A549 (cell line): ENCODE results near the gene LRRC8A. TPM values are rescaled to one million over a fixed set of nuclear protein-coding genes. Genes with fewer than 3 reads are reported as not detected.
"Not testable (repeated sequence)": the region's sequence is repeated elsewhere in the genome, so short reads cannot be mapped to it uniquely, and the experiment has no call there.

Experiments used
- ATAC-seq, 2 experiments: fragments of 200-7000 bp in 1 of 2; fragments of >200 bp in 1 of 2; cut with Nextera tagmentation in 1 of 2; cut with Tn5 transposase in 1 of 2; 3 replicates each; pipeline versions ENCODE4 v1.8.0 to v1.9.1; 2018 to 2020; ENCODE audit warnings: mild to moderate bottlenecking in 1 of 2, moderate library complexity in 1 of 2
- CTCF ChIA-PET: fragments of 300-600 bp; sonication (Branson Sonifier 250); formaldehyde crosslinking; extraction: SDS; loops from one replicate; lab custom pipeline; 2021; ENCODE audit warnings: antibody characterized with exemption, inconsistent platforms; lab: Yijun Ruan, JAX
- POLR2A ChIA-PET: fragments of 350-600 bp; formaldehyde crosslinking; extraction: SDS; loops from one replicate; lab custom pipeline; 2021; ENCODE audit warnings: antibody characterized with exemption, inconsistent platforms; lab: Yijun Ruan, JAX
- DNase-seq, 2 experiments: peaks; one replicate each; pipeline versions ENCODE4 v3.0.0 to v3.0.0-alpha.2; 2011 to 2016; ENCODE audit warnings: low read depth in 1 of 2, low spot score in 1 of 2
- FAIRE-seq: peaks from 2 replicates; lab custom pipeline; 2011; peaks lifted over from hg19 to GRCh38; lab: Jason Lieb, UNC
- H3K27ac ChIP-seq, 2 experiments: fragments of >200 bp; sonication (Bioruptor Twin); formaldehyde crosslinking; 3 replicates each; pipeline ENCODE4 v1.5.1; 2016 to 2017
- H3K4me1 ChIP-seq: fragments of >200 bp; sonication (Bioruptor Twin); formaldehyde crosslinking; 3 replicates; pipeline ENCODE4 v1.6.1; 2016
- H3K4me2 ChIP-seq: fragments of >200 bp; sonication (Bioruptor Twin); formaldehyde crosslinking; 3 replicates; pipeline ENCODE4 v1.6.1; 2016
- H3K4me3 ChIP-seq: fragments of >200 bp; sonication (Bioruptor Twin); formaldehyde crosslinking; 3 replicates; pipeline ENCODE4 v1.5.1; 2016
- H3K9me3 ChIP-seq: fragments of >200 bp; sonication (Bioruptor Twin); formaldehyde crosslinking; 3 replicates; pipeline ENCODE4 v1.6.1; 2016
- CTCF ChIP-seq: fragments of >200 bp; sonication (Bioruptor Twin); formaldehyde crosslinking; IDR thresholded peaks from 3 replicates; pipeline ENCODE4 v1.5.1; 2016
- EHF ChIP-seq: fragments of 250-450 bp; sonication (Bioruptor Pico); IDR thresholded peaks from 2 replicates; pipeline ENCODE4 v1.5.0; 2020; ENCODE audit warnings: mild to moderate bottlenecking
- FOXS1 ChIP-seq: fragments of 250-450 bp; sonication (Bioruptor Pico); IDR thresholded peaks from 2 replicates; pipeline ENCODE4 v1.5.0; 2020; ENCODE audit warnings: mild to moderate bottlenecking, moderate library complexity
- RAD21 ChIP-seq, 2 experiments: fragments of >200 bp in 1 of 2; sonication (Bioruptor Twin) in 1 of 2; formaldehyde crosslinking in 1 of 2; IDR thresholded peaks in 1 of 2; conservative IDR thresholded peaks in 1 of 2; 2 replicates in 1 of 2; 3 replicates in 1 of 2; pipeline ENCODE4 v1.6.1; 2012 to 2018; ENCODE audit warnings: inconsistent platforms in 1 of 2
- SMC3 ChIP-seq: fragments of >200 bp; sonication (Bioruptor Twin); formaldehyde crosslinking; IDR thresholded peaks from 3 replicates; pipeline ENCODE4 v1.6.1; 2018; ENCODE audit warnings: inconsistent platforms
- SREBF2 ChIP-seq: fragments of 450-650 bp; IDR thresholded peaks from 2 replicates; pipeline ENCODE4 v1.6.1; 2014; ENCODE audit warnings: mild to moderate bottlenecking, moderate library complexity
- WGBS: methylation state at CpG from one replicate; pipeline ENCODE4 v1.1.6; 2017; ENCODE audit errors: missing lambda C conversion rate; 5-methylcytosine and 5-hydroxymethylcytosine counted together
- polyA plus RNA-seq, 4 experiments: library from polyadenylated mRNA; depleted of rRNA in 3 of 4; stranded (reverse); fragments of >200 nt; fragmentation: RNase III in 1 of 4; extraction: RNeasy Plus Mini Kit Qiagen cat#74134 plus additional on column Dnase treatment in 1 of 4; gene quantifications; 2 replicates in 3 of 4; 3 replicates in 1 of 4; pipeline ENCODE4 v1.2.3, GENCODE V29; 2011 to 2017

The LRRC8A gene
- polyA plus RNA-seq, 2 of the 4 experiments (the other 2 are of a cell fraction), result 22.9 to 25.9 TPM

GRCh38 chr9:128847803-128848202 is 34.1 kb upstream of the LRRC8A start (continued):
- TF ChIP-seq FOXS1 (CRISPR knock-in tag) (no peak), SREBF2 (no peak), EHF (CRISPR knock-in tag) (no peak)

- FAIRE-seq, result not testable (repeated sequence)
- CTCF ChIA-PET, result interaction anchor here (0.7 to 6.6 kb wide), 9 partner anchors 12 to 146 kb away, joined by 3 to 50 read pairs (median 5); no protein-coding TSS in a partner anchor
Observed at GRCh38 chr9:128851024-128851423, 30.9 kb upstream of the LRRC8A start.

GRCh38 chr9:128851779-128852600 is 29.9 kb upstream of the LRRC8A start:
- H3K27ac ChIP-seq, FAIRE-seq, POLR2A ChIA-PET, H3K4me2 ChIP-seq, H3K4me1 ChIP-seq, H3K4me3 ChIP-seq: not testable (repeated sequence)
- TF ChIP-seq RAD21 (conservative IDR thresholded peaks at IDR 0.05 in 1 of 2, IDR thresholded peaks at IDR 0.05 in 1 of 2), result peak; percentile 66 to 76
- peak; percentile 47 for TF ChIP-seq CTCF
- peak; percentile 53 for TF ChIP-seq SMC3
- H3K9me3 ChIP-seq, result peaks cover 33% of the 10 kb centered on the region
- peak; percentile 54 to 64; a peak in 4 of 6 replicates for ATAC-seq
- peak in 1 of 2 experiments; percentile 67 for DNase-seq
- WGBS, result 64% methylated on average over 10 of the region's 10 CpGs
- CTCF ChIA-PET, result interaction anchor here (0.5 to 6.6 kb wide), 25 partner anchors 9 to 162 kb away, joined by 3 to 50 read pairs (median 4); no protein-coding TSS in a partner anchor

More at GRCh38 chr9:128851024-128851423, 30.9 kb upstream of the LRRC8A start:
- H3K27ac ChIP-seq, H3K4me2 ChIP-seq, ATAC-seq, H3K4me3 ChIP-seq, DNase-seq, POLR2A ChIA-PET, H3K4me1 ChIP-seq: not testable (repeated sequence)
- 96% methylated on average over 10 of the region's 10 CpGs for WGBS
- H3K9me3 ChIP-seq, result peaks cover 33% of the 10 kb centered on the region

- H3K9me3 ChIP-seq, result peaks cover 32% of the 10 kb centered on the region
- DNase-seq, H3K27ac ChIP-seq, POLR2A ChIA-PET, ATAC-seq, H3K4me2 ChIP-seq, FAIRE-seq, H3K4me3 ChIP-seq, H3K4me1 ChIP-seq: not testable (repeated sequence)
- 79% methylated on average over 2 of the region's 2 CpGs for WGBS
- CTCF ChIA-PET, result interaction anchor here (0.6 to 6.6 kb wide), 23 partner anchors 9 to 161 kb away, joined by 3 to 50 read pairs (median 4); no protein-coding TSS in a partner anchor
Observed at GRCh38 chr9:128852646-128853045, 29.3 kb upstream of the LRRC8A start.

GRCh38 chr9:128854454-128854853 is 27.5 kb upstream of the LRRC8A start:
- WGBS, result 92% methylated on average over 6 of the region's 6 CpGs
- H3K4me3 ChIP-seq, FAIRE-seq, H3K4me1 ChIP-seq, H3K4me2 ChIP-seq, DNase-seq, H3K27ac ChIP-seq, ATAC-seq, POLR2A ChIA-PET: not testable (repeated sequence)
- H3K9me3 ChIP-seq, result peaks cover 20% of the 10 kb centered on the region
- CTCF ChIA-PET, result interaction anchor here (1.3 to 6.6 kb wide), 3 partner anchors 9 to 152 kb away, joined by 3 to 50 read pairs (median 4); no protein-coding TSS in a partner anchor

GRCh38 chr9:128858476-128858875 is 23.5 kb upstream of the LRRC8A start:
- CTCF ChIA-PET, result interaction anchor here (1.0 to 12.0 kb wide), 4 partner anchors 18 to 125 kb away, joined by 3 to 244 read pairs (median 65); partner anchors contain the start of genes KYAT1, LRRC8A and PHYHD1
- 94% methylated on average over 7 of the region's 7 CpGs for WGBS
- H3K4me2 ChIP-seq, H3K4me1 ChIP-seq, FAIRE-seq, H3K27ac ChIP-seq, ATAC-seq, H3K9me3 ChIP-seq, H3K4me3 ChIP-seq, POLR2A ChIA-PET, DNase-seq: not testable (repeated sequence)
